GM23248 (cell line): ENCODE results near the gene STXBP6.

Experiments
- EZH2 ChIP-seq: fragments of 200-600 bp; sonication (generic); IDR thresholded peaks from 2 replicates; pipeline ENCODE4 v1.6.1; 2018; ENCODE audit warnings: antibody characterized with exemption, mild to moderate bottlenecking; ENCODE audit not compliant: insufficient read depth, poor library complexity, severe bottlenecking
- EZH2phosphoT487 ChIP-seq: fragments of 200-600 bp; sonication (generic); IDR thresholded peaks from 2 replicates; pipeline ENCODE4 v1.6.1; 2018; ENCODE audit warnings: antibody characterized with exemption, moderate library complexity, mild to moderate bottlenecking, low read depth; ENCODE audit not compliant: insufficient read depth

DNA sequence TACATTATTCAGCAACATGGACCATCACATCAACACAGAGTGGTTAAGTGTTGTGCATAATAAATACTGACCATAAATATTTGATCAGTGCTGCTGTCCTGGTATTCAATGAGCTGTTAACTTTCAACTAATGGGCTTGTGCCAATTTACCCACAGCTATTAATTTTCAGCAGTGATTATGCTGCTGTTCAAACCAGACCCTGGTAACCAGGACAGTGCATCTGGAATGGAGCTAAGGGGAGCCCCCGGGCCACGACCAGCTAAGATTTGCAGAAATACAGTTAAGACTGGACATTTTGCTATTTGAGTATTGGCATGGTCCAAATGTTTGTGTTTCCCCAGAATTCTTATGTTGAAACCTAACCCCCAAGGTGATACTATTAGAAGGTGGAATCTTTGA is 235.6 kb downstream of the STXBP6 start:
- TF ChIP-seq EZH2phosphoT487 (no peak), EZH2 (no peak)
